Measurements from ENCODE around the gene HP.

HP gene

DNA sequence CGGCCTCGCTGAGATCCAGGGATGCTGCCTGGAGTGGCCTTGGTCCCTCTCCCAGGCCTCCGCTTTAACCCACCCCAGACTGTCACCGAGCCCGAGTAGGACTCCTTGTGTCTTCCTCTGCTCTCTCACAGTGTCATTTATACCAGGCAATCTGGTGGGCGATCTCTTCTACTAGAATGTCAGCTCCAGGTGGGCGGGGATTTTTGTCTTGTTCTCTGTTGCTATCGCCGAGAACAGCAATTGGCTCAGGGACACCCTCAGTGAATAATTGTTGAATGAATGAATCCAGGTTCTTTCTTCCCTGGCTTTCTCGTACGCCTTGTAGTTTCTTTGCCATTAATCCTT is 39.9 kb downstream of the HP start:
- H3K27me3 Mint-ChIP-seq, result no peaks in the 10 kb centered on the region
- peaks cover 50% of the 10 kb centered on the region for H3K4me1 Mint-ChIP-seq
- H3K27ac Mint-ChIP-seq, result peak overlapping the region; percentile 100
- H3K4me3 Mint-ChIP-seq, result peak overlapping the region; percentile 97
- DNase-seq (no peak), ATAC-seq (no peak)
- no peaks in the 10 kb centered on the region for H3K9me3 Mint-ChIP-seq

DNA sequence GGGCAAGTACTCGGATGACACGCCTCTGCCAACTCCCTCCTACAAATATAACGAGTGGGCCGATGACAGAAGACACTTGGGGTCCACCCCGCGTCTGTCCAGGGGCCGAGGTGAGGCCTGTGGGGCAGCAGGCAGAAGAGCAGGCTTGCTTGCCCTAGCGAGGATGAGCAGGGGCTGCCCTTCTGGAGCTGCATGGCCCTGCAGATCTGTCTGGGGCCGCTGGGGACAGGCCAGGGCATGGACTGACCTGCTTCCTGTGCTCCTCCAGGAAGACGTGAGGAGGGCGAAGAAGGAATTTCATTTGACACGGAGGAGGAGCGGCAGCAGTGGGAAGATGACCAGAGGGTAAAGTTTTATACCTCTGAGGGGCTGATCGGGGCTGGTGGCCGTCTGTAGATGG is 44.6 kb downstream of the HP start:
- Mint-ChIP-seq H3K27ac (no peak overlapping the region), H3K9me3 (no peaks in the 10 kb centered on the region), H3K4me1 (peaks cover 19% of the 10 kb centered on the region), H3K27me3 (no peaks in the 10 kb centered on the region), H3K4me3 (no peak overlapping the region)
- no peak for ATAC-seq
- DNase-seq, result no peak

DNA sequence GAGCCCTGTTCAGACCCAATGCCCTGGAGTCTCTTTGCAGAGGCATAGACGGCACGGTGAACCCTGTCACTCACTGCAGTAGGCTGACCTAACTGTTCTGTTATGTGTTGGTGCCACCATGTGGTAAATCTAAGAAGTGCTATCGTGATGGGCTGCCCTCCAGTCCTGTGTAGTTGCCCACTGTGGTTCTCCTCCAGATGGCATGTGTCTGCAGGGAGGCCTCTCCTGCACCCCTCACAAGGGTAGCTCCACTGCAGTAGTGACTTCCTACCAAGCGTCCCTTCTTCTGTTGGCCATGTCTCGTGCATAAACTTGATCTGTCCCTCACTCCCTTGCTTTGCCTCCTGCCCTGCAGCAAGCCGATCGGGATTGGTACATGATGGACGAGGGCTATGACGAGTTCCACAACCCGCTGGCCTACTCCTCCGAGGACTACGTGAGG is 45.1 kb downstream of the HP start:
- Mint-ChIP-seq H3K9me3 (no peaks in the 10 kb centered on the region), H3K27me3 (no peaks in the 10 kb centered on the region), H3K27ac (no peak overlapping the region), H3K4me3 (no peak overlapping the region), H3K4me1 (peaks cover 19% of the 10 kb centered on the region)
- DNase-seq, result peak; percentile 54 to 57
- ATAC-seq, result peak; percentile 93

DNA sequence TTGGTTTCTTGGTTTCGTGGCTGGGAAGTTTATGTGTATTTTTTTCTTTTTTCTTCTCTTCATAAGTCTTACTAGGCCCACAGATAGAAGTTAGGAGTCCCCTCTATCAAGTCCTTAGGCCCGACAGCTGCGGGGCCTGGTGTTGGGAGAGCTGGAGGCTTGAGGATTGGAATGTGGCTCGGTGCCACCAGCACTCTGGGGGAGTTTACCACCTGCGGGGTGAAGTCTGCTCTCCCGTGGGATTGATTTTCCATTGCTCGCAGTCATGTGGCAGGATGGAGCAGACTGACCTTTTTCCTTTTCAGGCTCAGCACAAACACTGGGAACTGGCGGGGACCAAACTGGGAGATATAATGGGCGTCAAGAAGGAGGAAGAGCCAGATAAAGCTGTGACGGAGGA is 46.9 kb downstream of the HP start:
- DNase-seq (no peak), ATAC-seq (no peak)
- H3K9me3 Mint-ChIP-seq, result no peaks in the 10 kb centered on the region
- peak overlapping the region in 1 of 2 donors; percentile 82 for H3K27ac Mint-ChIP-seq
- no peaks in the 10 kb centered on the region for H3K27me3 Mint-ChIP-seq
- no peak overlapping the region for H3K4me3 Mint-ChIP-seq
- H3K4me1 Mint-ChIP-seq, result peaks cover under 1% of the 10 kb centered on the region

DNA sequence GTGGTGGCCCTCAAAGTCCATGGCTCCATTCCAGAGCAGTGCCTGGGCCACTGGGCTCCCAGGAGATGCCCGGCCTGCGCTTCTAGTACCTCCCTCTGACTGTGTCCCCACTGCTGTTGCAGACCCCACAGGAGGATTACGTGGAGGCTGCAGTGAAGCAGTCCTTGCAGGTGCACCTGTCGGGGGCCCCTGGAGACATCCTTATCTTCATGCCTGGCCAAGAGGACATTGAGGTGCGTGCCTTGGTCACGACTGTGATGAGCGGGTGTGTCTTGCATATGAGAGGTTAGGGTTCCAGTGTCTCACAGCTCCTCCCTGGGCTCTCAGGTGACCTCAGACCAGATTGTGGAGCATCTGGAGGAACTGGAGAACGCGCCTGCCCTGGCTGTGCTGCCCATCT is 50.6 kb downstream of the HP start:
- no peak for DNase-seq
- H3K4me1 Mint-ChIP-seq, result no peaks in the 10 kb centered on the region
- ATAC-seq, result no peak
- H3K27ac Mint-ChIP-seq, result no peak overlapping the region
- no peaks in the 10 kb centered on the region for H3K27me3 Mint-ChIP-seq
- no peaks in the 10 kb centered on the region for H3K9me3 Mint-ChIP-seq
- no peak overlapping the region for H3K4me3 Mint-ChIP-seq

DNA sequence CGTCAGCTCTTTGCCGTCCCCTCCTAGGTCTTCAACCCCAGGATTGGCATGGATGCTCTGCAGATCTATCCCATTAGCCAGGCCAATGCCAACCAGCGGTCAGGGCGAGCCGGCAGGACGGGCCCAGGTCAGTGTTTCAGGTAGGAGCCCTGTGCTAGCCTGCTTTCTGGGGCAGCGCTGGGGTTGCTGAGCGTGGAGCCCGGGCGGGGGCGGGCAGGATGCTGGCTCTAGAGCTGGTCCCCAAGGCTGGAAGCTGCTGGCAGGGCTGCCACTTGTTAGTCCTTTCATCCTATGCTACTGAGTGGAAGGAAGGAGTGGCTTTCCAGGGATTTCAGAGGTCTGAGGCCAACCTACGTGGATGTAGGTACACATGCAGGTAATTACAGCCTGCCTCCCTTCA is 51.7 kb downstream of the HP start:
- Mint-ChIP-seq H3K9me3 (no peaks in the 10 kb centered on the region), H3K4me3 (no peak overlapping the region), H3K27ac (peak overlapping the region in 1 of 2 donors; percentile 19), H3K27me3 (no peaks in the 10 kb centered on the region), H3K4me1 (no peaks in the 10 kb centered on the region)
- no peak for ATAC-seq
- no peak for DNase-seq

DNA sequence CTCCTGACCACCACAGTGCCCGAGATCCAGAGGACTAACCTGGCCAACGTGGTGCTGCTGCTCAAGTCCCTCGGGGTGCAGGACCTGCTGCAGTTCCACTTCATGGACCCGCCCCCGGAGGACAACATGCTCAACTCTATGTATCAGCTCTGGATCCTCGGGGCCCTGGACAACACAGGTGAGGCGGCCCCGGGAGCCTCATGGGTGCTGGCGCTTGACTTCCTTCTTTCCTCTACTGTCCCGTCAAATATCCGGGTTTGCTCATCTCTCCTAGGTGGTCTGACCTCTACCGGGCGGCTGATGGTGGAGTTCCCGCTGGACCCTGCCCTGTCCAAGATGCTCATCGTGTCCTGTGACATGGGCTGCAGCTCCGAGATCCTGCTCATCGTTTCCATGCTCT is 53.1 kb downstream of the HP start:
- Mint-ChIP-seq H3K27me3 (no peaks in the 10 kb centered on the region), H3K9me3 (no peaks in the 10 kb centered on the region), H3K4me1 (no peaks in the 10 kb centered on the region), H3K4me3 (no peak overlapping the region), H3K27ac (no peak overlapping the region)
- DNase-seq (no peak), ATAC-seq (no peak)

DNA sequence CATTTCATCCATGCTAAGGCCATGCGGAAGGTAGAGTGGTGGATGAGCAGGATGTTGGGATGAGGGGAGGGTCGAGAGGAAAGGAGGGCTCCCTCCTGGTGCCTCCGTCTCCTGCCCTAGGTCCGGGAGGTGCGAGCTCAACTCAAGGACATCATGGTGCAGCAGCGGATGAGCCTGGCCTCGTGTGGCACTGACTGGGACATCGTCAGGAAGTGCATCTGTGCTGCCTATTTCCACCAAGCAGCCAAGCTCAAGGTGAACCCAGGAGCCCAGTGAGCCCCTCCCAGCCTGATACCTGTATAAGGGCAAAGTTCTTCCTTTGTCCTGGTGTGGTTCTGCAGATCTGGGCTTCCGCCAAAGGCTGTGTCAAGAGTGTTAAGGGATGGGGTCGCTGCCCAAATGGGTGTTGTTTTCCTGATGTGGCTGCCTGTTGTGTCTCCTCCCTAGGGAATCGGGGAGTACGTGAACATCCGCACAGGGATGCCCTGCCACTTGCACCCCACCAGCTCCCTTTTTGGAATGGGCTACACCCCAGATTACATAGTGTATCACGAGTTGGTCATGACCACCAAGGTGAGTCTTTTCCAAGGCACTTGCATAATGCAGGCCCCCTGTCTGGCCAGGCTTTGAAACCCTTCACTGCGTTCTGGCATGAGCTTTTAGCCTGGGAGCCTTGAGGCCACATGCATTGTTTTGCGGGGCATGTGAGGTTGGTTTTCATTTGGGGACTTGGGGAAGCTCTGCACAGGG is 54.2 kb downstream of the HP start:
- Mint-ChIP-seq H3K27ac (no peak overlapping the region), H3K4me1 (no peaks in the 10 kb centered on the region)

DNA sequence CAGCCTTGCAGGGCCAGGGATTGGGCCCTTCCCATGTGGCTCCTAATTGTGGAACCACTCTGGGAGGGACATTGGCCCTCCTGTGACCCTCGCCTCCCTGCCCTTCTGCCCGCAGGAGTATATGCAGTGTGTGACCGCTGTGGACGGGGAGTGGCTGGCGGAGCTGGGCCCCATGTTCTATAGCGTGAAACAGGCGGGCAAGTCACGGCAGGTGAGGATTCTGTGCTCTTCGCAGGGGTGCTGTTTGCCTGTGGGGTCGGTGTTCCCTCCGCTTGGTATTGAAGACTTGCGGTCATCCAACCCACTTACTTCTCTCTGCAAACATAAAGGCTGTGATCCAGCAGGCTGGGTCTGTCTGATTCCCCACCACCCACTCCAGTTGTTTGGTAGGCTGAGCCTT is 55.0 kb downstream of the HP start:
- H3K27me3 Mint-ChIP-seq, result no peaks in the 10 kb centered on the region
- no peak overlapping the region for H3K4me3 Mint-ChIP-seq
- no peak overlapping the region for H3K27ac Mint-ChIP-seq
- H3K4me1 Mint-ChIP-seq, result no peaks in the 10 kb centered on the region
- no peak for DNase-seq
- H3K9me3 Mint-ChIP-seq, result no peaks in the 10 kb centered on the region
- ATAC-seq, result no peak

More for the DNA sequence above, 54.2 kb downstream of the HP start:
- ATAC-seq, result no peak
- no peaks in the 10 kb centered on the region for H3K27me3 Mint-ChIP-seq
- DNase-seq, result no peak
- H3K9me3 Mint-ChIP-seq, result no peaks in the 10 kb centered on the region
- H3K4me3 Mint-ChIP-seq, result no peak overlapping the region

DNA sequence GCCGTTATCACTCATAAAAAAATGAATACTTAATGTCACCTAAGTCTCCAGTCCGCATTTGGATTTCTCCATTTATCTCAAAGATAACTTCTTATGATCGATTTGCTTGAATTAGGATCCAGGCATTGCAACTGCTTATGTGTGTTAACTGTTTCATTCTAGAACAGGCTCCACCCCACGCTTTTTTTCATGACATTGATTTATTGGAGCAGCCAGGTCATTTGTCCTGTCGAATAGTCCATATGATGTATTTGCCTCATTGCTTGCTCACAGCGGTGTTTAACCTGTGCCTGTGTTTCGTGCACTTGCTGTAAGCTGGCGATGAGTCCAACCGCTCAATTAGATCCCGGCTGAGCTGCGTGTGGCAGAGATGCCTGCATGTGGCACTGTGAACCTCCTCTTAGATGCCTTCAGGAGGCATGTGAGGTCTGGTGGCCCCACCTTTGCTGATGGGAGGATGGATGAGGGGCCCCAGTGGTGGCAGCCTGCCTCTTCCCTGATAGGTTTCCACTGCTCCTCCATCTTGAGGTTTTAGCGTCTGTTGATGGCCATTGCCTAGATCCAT is 55.7 kb downstream of the HP start:
- ATAC-seq (no peak), DNase-seq (no peak)
- H3K27me3 Mint-ChIP-seq, result no peaks in the 10 kb centered on the region
- no peak overlapping the region for H3K27ac Mint-ChIP-seq
- H3K4me1 Mint-ChIP-seq, result no peaks in the 10 kb centered on the region
- H3K4me3 Mint-ChIP-seq, result no peak overlapping the region
- H3K9me3 Mint-ChIP-seq, result no peaks in the 10 kb centered on the region

Data from stimulated activated naive CD8-positive, alpha-beta T cell treated with anti-CD3 and anti-CD28 coated beads, Interleukin-15, amount 100 ng/mL, for 72 hours (primary cell).